Measurements from ENCODE around the gene KANSL1L.

GRCh38 chr2:210189452-210190138 is 18.4 kb upstream of the KANSL1L start:
- TF ChIP-seq POLR2A (IDR thresholded peaks at IDR 0.05): no peak
- no peak for TF ChIP-seq CTCF (IDR thresholded peaks at IDR 0.05)

Data from suprapubic skin (tissue), 3 donors.